ENCODE results near the gene RPL26. TPM values are rescaled to one million over a fixed set of nuclear protein-coding genes. Genes with fewer than 3 reads are reported as not detected.

The RPL26 gene
- total and polyA plus RNA-seq, 2 donors (not counting 3 experiments of a cell fraction or from before 2014, with no cell fraction given), result 1,805 to 2,229 TPM

- Histone ChIP-seq H3K4me1 (ENCODE audit: control insufficient read depth, extremely low read depth, insufficient read depth, low read length) (no peaks in the 10 kb centered on the region), H3K4me3 (replicated peaks in 1 of 3; ENCODE audit: insufficient read depth in 1 of 3, low read depth in 1 of 3, low read length in 3 of 3) (no peak overlapping the region), H3K27me3 (ENCODE audit: control insufficient read depth in 2 of 2, insufficient read depth in 2 of 2, low read length in 2 of 2) (peaks cover 0 to 1% of the 10 kb centered on the region in 2 experiments), H2AFZ (ENCODE audit: low read depth, low read length) (no peak overlapping the region), H3K4me2 (ENCODE audit: insufficient read depth, low read length) (no peak overlapping the region), H3K9me1 (replicated peaks; ENCODE audit: control insufficient read depth, extremely low read depth, insufficient read depth, low read length) (no peaks in the 10 kb centered on the region), H3K9me3 (replicated peaks; ENCODE audit: control insufficient read depth, insufficient read depth, low read length) (no peaks in the 10 kb centered on the region), H3K36me3 (ENCODE audit: control insufficient read depth in 2 of 2, extremely low read depth in 1 of 2, insufficient read depth in 2 of 2, low read length in 2 of 2) (no peaks in the 10 kb centered on the region), H3K79me2 (ENCODE audit: control insufficient read depth, insufficient read depth, low read length) (no peaks in the 10 kb centered on the region), H3K9ac (replicated peaks; ENCODE audit: extremely low read depth, insufficient read depth, low read length) (no peak overlapping the region), H3K27ac (ENCODE audit: insufficient read depth, low read depth, low read length) (no peak overlapping the region), H4K20me1 (replicated peaks; ENCODE audit: control insufficient read depth, extremely low read depth, insufficient read depth, low read length) (no peaks in the 10 kb centered on the region)
- TF ChIP-seq MAX (IDR thresholded peaks at IDR 0.05; ENCODE audit: insufficient read depth, insufficient read length), result no peak
- TF ChIP-seq POLR2AphosphoS5 (IDR thresholded peaks at IDR 0.05; ENCODE audit: insufficient read depth, low read depth, low read length), result no peak
- TF ChIP-seq JUN (IDR thresholded peaks at IDR 0.05; ENCODE audit: borderline replicate concordance, insufficient read depth, insufficient read length, low read depth), result no peak
- TF ChIP-seq POLR2A (IDR thresholded peaks at IDR 0.05; ENCODE audit: low read depth, low read length), result no peak
- no peak for TF ChIP-seq CTCF (IDR thresholded peaks at IDR 0.05; ENCODE audit: extremely low read depth in 1 of 2, insufficient read depth in 1 of 2, low read depth in 1 of 2, low read length in 2 of 2)
- no TSS peak for BruUV-seq (replicated peaks)
- DNase-seq (ENCODE audit: low read depth, low spot score) (no peak), FAIRE-seq (no peak)
- intact Hi-C loops (cut with micrococcal nuclease), result loop anchor here (10.0 kb wide), 1 partner anchor 1213 kb away; no protein-coding TSS in a partner anchor
- dilution Hi-C loops (cut with MboI; ENCODE audit: extremely low pct_ligation_motif_present, low sequenced_read_pairs), result no loop called here
- ChIA-PET CTCF (interaction anchor here (0.8 to 2.1 kb wide), 5 partner anchors 9 to 38 kb away, joined by 4 to 9 read pairs (median 9); partner anchors contain the start of gene KRABD2), POLR2A (no interaction called here)
Observed at GRCh38 chr17:8337802-8338752, 44.9 kb downstream of the RPL26 start.

Data from endothelial cell of umbilical vein (primary cell).